SHP77 (cell line): ENCODE measurements around the gene HNRNPM.
"Not testable (repeated sequence)": the region's sequence is repeated elsewhere in the genome, so short reads cannot be mapped to it uniquely, and the experiment has no call there.

Experiments
- DNase-seq, 2 experiments: peaks; one replicate each; lab custom pipeline; 2025; lab: John Stamatoyannopoulos, UW

The HNRNPM gene

DNA sequence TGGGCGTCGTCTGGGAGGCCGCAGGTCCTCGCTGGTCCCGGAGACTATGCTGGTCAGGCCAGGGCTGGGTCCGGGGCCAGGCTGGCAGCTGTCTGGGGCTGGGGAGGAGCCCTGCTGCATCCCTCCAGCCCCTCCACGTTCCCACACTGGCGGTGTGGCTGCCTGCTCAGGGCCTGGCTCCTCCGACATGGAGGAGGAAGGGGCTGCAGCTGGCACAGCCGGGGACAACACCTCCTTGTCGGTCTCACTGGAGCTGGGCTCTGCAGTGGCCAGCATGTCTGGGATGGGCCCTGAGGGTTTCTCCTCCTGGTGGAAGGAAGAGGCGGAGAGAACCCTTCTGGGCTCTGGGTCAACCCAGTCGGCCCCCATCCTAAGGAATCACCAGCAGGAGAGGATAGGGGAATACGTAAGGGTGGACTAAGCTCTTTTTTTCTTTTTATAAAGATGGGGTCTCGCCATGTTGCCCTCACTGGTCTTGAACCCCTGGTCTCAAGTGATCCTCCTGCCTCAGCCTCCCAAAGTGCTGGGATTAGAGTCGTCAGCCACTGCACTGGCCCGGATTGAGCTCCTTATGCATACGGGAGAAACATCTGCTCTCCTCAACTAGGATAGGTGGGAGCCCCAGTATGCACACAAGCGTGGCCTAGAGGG lies 68.4 kb downstream of the HNRNPM start:
- DNase-seq, result no peak

GRCh38 chr19:8513687-8514504 lies 69.1 kb downstream of the HNRNPM start, which contains the start of gene ZNF414:
Gene ZNF414, minus strand, starts transcription at chr19:8514167. Its CDS starts 121 bp downstream, at chr19:8514046.
- peak; percentile 92 to 94 for DNase-seq

DNA sequence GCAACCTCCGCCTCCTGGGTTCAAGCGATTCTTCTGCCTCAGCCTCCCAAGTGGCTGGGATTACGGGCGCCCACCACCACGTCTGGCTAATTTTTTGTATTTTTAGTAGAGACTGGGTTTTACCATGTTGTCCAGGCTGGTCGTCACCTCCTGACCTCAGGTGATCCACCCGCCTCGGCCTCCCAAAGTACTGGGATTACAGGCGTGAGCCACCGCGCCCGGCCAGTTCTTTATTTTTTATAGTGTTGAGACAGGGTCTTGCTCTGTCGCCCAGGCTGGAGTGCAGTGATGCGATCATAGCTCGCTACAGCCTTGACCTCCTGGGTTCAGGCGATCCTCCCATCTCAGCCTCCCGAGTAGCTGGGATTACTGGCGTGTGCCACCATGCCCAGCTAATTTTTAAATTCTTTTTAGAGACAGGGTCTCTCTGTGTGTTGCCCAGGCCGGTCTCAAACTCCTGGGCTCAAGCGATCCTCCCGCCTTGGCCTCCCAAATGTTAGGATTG lies 69.8 kb downstream of the HNRNPM start:
- DNase-seq, result not testable (repeated sequence)

DNA sequence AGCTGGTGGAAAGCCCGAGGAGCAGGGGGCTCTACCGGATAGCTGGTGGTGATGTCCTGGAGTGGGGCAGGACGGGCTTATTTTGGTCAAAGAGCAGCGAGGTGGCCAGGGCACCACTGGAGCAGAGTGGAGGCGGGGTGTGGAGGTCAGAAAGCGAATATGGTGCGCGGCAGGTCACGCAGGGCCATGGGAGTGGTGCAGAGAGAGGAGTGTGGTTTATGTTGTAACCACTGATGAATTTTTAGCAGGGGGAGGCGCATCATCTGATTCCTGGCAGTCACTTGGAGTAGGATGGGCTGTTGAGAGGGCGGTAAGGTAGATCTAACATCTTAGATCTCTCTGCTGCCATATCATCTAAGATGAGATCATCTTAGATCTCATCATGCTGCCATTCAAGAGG lies 70.5 kb downstream of the HNRNPM start:
- no peak for DNase-seq

DNA sequence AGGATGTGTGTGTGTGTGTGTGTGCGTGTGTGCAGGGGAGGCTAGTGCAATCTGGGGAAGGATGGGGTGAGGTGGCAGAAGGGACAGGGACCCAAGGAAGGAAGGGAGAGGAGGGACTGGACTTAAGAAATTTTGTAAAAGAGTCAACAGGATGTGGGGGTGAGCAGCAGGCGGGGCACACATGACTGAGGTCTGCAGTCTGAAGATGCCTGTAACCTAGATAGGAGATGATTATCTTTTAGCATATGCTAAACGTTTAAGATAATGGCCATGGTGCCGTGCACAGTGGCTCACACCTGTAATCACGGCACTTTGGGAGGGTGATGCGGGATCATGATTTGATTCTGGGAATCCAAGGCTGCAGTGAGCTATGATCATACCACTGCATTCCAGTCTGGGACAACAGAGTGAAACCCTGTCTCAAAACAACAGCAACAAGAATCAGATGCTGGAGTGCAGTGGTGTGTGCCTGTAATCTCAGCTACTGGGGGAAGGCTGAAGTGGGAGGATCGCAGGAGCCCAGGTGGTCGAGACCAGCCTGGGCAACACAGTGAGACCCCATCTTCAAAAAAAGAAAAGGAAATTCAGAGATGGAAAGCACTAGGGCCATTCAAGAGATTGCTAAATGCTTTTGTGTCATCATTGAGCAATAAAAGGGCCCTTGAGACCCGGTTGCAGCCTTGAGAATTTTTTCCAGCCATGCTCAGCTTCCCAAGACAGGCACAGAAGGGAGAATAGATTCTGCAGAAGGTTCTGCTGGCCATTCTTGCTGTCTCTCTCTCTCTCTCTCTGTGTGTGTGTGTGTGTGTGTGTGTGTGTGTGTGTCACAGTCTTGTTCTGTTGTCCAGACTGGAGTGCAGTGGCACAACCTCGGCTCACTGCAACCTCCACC lies 73.0 kb downstream of the HNRNPM start:
- no peak for DNase-seq

GRCh38 chr19:8518536-8518935 lies 73.8 kb downstream of the HNRNPM start:
- DNase-seq, result no peak

- no peak for DNase-seq
Measured at GRCh38 chr19:8519388-8519787, 74.6 kb downstream of the HNRNPM start.

DNA sequence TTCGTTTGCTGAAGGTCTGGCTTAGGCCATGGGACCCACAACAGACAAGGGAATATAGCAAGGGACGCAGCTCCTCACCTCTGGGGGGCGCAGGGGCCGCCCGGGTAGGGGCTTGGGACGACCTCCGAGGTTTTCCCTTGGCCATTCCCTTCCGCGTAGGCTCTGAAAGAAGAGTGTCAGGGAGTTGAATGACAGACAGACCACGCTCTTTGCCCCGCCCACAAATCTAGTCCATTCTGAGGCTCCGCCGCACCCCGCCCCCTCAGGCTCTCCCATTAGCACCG lies 80.6 kb downstream of the HNRNPM start:
- no peak for DNase-seq

DNA sequence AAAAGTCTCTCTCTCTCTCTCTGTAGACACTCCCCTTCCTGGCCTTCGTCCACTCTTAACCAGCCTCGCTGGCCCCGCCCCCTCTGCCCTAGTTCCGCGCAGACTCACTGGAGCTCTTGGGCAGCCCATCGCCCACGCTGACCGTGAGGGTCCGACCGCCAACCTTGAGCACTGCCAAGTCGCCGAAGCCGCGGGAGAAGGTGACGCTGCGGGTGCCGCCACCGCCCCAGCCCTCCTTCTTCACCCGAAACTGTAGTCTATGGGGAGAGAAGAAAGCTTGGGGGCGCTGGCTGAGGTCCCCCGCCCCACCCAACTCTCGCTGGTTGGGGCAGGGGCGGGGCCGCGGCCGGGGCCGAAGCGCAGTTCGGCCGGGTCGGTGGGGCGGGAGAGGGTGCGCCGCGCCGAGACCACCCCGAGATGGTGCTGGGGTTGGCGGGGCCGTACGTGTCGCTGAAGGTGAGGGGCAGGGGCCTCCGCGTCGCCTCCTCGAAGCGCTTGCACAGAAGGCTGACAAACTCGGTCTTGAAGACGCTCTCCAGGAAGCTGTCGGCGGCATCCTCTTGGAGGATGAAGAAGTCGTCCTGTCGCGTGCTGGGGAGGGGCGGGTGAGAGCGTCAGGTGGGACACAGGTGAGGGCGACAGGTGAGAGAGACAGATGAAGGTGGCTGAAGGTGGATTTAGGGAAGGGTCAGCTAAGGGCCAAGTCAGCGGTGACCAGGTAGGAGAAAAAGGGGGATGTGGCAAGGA lies 81.7 kb downstream of the HNRNPM start:
- peak; percentile 84 to 89 for DNase-seq

DNA sequence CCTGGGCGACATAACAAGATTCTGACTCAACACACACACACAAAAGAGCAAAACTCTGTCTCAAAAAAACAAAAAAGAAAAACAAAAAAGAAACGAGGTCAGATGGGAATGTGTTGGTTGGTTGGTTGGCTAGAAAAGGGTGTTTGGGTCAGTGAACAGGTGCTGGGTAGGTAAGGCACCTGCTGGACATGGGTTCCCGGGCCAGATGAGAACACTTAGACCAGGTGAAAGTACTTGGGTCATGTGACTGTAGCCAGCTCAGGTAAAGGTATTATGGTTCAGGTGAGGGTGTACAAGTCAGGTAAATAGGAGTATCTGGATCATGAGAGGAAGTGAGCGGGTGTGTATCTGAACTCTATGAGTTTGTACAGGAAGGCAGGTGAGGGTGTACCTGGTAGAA lies 83.7 kb downstream of the HNRNPM start:
- DNase-seq, result no peak

DNA sequence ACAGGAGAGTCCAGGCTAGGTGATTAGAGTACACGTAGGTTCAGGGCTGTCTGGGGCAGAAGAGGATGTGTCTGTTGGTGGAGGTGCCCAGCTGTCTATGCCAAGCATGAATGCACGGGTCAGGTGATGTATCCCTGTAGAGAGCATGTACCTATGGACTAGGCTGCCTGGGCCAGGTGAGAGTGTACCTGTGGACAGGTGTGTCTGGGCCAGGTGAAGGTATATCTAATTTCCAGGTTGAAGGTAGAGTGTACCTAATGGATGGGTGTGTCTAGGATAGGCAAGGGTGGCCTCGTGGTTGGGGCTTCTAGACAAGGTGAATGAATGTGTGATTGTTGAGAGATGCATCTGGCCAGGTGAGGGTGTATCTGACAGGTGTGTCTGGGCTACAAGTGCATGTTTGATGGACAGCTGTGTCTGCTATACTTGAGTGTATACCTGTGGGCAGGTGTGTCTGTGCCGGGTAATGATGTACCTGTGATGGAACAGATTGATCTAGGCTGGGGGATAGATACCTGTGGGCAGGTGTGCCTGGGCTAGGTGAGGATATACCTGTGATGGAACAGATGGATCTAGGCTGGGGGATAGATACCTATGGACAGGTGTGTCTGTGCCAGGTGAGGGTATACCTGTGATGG lies 84.7 kb downstream of the HNRNPM start:
- no peak for DNase-seq

DNA sequence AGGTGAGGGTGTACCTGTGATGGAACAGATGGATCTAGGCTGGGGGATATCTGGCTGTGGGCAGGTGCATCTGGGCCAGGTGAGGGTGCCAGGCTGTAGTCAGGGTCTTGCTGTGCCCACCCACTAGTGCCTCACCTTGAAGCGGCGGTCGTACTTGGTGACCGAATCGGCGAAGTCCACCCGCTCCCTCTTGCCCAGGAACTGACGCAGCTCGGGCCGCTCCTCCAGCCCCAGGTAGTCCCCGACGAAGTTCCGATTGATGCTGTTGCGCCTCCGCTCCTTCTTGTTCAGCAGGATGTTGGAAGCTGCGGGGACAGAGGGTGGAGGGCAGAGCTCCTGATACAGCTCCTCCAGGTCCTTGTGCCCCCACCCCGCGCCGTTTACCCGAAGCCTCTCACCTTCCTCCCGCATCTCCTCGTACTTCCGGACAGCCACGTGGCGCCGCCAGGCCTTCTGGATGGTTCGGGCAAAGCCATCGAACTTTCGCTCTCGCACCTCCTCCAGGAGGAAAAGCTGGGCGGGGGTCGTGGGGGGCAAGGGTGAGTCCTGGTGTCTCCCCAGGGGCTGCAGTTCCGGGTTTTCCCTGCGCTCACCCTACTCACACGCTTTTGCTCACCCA lies 85.4 kb downstream of the HNRNPM start:
- no peak for DNase-seq

DNA sequence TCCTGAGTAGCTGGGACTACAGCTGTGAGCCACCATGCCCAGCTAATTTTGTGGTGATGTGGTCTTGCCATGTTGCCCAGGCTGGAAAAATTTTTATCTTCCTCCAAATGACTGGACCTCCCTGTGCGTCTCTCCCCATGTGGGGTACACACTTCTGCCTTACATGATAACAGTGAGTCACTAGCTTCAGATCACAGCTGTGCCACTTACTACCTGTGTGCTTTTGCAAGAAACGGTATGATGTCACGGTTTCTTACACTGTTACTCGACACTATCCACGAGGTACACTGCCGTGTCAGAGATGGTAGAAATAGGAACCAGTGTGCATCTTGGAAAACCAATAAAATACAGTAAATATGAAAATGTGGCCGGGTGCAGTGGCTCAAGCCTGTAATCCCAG lies 86.7 kb downstream of the HNRNPM start:
- no peak for DNase-seq

DNA sequence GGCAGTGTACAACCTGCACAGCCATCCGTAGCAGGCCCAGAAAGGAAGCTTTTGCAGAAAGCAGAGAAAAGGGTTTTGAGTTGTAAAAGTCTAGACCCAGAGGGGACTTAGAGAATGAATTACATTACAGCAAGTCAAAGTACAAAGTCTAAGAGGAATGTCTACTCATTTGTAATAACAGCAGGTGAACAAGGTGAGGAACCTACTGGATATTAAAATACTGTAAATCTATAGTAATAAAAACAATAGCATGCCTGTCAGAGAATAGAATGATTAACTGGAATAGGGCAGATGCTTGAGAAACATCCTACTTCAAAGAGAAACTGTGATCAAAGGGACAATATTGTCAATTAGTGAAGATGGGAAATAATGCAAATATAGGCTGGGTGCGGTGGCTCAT lies 87.5 kb downstream of the HNRNPM start:
- no peak for DNase-seq

GRCh38 chr19:8536282-8536681 lies 91.5 kb downstream of the HNRNPM start:
- no peak for DNase-seq

GRCh38 chr19:8537099-8537498 lies 92.3 kb downstream of the HNRNPM start:
- no peak for DNase-seq
